Stimulated activated CD4-positive, alpha-beta T cell treated with anti-CD3 and anti-CD28 coated beads, Interleukin-2, amount 100 ng/mL, for 4 hours (primary cell): ENCODE data around the gene DPYSL3.

ENCODE experiments used
- DNase-seq: peaks from one replicate; pipeline ENCODE4 v3.0.0-alpha.2; 2020; ENCODE audit warnings: low read depth

Gene DPYSL3

GRCh38 chr5:147403651-147404640 is 105.9 kb downstream of the DPYSL3 start:
- DNase-seq: no peak

GRCh38 chr5:147400881-147401280 is 109.0 kb downstream of the DPYSL3 start:
- DNase-seq: no peak

- no peak for DNase-seq
Measured at GRCh38 chr5:147400126-147400809, 109.6 kb downstream of the DPYSL3 start.

DNA sequence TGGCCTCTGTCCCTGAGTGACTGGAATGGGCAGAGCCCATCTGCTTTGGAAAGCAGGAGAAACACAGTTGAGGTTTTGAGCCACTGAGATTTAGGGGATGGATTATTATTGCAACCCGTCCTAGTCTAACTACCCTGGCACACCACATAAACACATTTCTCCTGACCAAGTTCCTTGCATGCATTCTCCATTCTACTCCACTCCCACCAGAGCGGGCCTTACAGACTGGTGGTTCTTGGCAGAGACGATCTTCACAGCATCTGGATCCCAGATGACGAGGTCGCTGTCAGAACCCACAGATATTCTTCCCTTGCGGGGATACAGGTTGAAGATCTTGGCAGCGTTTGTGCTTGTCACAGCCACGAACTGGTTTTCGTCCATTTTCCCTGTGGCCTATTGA is 111.0 kb downstream of the DPYSL3 start:
- no peak for DNase-seq

- no peak for DNase-seq
Measured at GRCh38 chr5:147397616-147398015, 112.3 kb downstream of the DPYSL3 start.

GRCh38 chr5:147396070-147396823 is 113.6 kb downstream of the DPYSL3 start:
- DNase-seq: no peak

DNA sequence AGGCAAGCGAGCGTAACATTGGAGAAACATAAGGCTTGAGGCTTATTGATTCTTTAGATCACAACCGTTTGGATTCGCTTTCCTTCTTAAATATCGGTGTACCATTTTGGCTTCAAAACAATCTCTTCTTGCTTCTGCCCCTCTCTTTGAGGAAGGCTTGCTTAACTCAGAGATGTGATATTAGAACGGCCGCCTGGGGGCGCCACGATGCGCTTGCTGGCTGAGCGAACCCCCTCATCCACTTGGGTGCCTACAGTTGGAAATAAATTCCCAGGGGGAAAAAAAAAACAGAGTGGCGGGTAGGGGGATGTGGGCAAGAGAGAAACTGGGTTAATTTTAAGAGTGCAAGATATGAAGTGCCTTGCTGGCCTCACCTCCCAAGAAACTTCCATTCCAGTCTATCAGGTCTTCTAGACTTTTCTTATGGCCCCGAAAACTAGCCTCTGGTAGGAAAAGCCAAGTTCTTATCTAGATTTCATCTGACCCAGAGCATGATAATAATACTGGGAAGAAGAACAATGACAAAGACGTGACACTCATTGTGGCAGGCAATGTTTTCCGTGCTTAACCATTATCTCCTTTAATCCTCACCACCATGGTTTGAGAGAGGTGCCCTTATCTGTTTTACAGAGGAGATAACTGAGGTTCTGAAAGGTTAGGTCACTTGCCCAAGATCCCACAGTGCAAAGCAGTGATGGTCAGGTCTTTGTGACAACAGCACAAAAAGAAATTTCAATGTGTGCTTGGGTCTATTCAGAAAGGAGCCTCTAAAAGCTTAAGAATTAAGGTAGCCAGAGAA is 115.8 kb downstream of the DPYSL3 start:
- DNase-seq: no peak

DNA sequence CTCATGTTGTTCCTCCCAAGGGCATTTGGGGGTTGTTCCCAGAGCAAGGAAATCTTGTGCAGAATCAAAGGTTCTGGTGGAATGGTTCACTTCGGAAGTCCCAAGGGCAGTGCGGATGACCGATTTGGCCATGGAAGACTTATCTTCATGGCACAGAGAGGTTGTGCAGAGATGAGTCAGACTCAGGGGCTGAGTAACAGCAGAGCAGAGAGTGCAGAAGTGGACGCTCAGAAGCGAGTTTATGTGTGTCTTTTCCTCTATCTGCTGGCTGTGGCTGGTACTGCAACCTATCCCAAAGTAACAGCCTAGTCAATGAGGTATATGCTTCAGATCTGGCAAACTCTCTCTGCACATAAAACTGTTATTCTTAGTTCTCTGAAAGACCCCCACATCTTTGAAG is 118.1 kb downstream of the DPYSL3 start:
- no peak for DNase-seq

DNA sequence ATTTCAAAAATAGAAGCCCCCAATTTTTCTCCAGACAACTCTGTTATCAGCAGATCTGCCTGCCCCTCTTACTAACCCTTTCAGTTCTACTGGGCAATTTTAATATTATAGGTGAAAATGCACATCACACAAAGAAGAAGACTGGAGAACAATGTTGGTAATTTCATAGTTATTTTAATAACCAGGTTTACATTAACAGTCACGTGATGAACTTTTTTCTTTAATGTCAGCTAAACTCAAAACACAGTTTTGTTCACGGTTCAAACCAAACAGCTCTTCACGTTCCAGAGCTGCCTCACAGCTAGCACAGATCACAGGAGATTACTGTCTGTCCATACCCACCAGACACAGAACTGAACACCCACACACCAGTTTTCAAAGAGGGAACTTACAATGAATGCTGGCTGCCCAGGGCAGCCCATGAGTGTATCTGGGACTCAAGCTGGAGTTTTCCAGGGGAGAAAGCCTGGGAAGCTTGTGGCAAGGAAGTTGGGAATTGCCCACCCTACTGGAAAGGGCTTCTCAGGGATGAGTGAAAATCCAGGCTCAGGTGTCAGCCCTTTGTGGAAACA is 119.1 kb downstream of the DPYSL3 start:
- no peak for DNase-seq

- no peak for DNase-seq
Measured at GRCh38 chr5:147388184-147389108, 121.4 kb downstream of the DPYSL3 start.

- no peak for DNase-seq
Measured at GRCh38 chr5:147387109-147387508, 122.8 kb downstream of the DPYSL3 start.

DNA sequence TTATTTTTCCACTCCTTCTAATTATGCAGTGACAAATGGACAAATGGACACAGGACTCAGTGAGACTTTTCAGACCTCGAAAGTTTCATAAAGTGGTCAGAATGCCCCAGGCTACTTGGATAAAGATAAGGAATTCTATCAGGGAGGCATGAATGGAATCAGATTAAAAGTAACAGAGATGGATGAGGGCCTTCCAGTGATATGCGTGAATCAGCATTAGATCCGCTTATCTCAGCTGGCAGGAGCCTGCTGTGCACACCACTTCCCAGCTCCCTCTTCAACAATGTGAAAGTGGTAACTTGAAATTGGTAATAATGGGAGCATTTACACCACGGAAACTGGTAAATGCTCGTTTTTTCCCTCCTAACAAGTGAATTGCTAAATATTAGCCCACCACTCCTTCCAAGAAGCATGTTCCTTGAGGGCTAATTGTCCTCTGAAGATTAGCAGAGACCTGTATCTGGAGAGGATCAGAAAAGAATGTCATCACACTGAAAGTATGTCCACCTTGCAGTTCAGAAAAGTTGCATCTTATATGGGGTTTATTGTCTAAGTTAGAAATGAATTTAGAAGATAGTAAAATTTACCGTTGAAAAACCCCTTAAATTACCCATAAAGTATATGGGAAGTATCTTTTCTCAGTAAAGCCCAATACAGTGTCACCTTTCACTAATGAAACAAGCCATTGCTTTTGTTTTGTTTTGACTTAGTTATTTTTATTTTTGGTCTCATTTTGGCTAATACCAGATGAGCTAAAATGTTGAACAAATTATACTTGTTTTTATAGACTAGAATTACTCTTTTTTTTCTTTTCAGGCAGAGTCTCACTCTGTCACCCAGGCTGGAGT is 125.3 kb downstream of the DPYSL3 start:
- no peak for DNase-seq

DNA sequence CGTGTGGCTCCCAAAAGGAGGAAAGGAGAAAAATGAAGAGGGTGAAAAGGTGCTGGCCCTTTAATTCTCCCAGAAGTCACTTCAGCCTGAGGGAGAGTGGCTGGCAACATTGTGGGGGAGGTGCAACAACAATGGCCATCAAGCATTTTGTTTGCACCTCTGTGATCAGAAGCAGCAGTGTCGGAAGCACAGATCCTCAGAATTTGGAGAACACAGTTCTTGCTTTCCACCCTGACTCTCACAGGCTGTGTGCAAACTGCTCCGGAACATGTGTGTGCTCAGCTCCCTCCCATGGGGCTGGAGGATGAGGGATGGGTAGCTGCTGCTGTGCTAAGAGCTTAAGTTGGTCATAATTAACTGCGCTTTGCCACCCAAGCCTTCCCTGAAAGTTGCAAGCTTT is 127.1 kb downstream of the DPYSL3 start:
- DNase-seq: no peak

DNA sequence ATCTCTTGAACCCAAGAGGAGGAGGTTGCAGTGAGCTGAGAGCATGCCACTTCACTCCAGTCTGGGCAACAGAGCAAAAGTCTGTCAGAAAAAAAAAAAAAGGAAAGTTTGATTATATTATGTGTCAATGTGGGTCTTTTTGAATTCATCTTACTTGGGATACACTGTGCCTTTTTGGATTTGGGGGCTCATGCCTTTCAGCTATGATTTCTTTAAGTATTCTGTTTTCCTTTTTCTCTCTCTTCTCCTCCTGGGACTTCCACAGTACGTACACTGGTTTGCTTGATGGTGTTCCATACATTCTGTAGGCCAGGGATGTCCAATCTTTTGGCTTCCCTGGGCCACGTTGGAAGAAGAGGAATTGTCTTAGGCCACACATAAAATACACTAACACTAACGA is 128.3 kb downstream of the DPYSL3 start:
- DNase-seq: no peak

DNA sequence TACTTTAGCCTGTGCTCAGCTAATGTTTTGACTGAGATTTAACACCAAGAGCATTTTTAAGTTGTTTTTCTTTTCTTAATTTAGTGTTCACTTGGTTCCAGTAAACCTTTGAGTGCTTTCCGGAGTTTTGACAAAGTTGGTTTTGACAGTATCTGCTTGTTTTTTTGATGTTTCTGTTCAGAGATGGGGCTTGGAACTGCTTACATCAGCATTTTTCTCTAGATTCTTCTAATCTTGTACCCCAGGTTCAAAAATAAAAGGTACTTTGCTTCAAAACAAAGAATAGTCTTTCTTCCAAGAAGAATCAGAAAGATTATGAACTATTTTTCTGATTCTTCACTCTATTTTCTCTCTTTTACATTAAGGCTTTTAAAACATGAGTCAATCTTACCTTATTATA is 132.2 kb downstream of the DPYSL3 start:
- no peak for DNase-seq

DNA sequence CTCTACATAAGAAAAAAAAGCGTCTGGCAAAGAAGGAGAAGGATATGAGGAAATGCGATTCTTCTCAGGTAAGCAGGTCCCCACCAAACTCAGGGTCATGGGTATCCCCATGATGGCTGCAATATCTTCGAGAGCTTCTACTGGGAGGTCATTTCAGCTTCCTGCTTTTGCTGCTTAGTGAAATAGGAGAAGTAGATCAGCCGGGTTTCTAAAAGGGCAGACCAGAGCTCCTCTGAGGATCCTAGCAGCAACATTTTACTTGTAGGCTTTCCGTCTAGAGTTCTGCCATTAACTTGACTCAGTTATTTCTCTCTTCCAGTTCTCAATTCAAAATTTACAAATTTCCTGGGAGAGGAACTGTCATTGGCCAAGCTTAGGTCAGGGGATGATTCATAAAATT is 134.7 kb downstream of the DPYSL3 start:
- DNase-seq: no peak

GRCh38 chr5:147373328-147373727 is 136.5 kb downstream of the DPYSL3 start:
- DNase-seq: no peak

DNA sequence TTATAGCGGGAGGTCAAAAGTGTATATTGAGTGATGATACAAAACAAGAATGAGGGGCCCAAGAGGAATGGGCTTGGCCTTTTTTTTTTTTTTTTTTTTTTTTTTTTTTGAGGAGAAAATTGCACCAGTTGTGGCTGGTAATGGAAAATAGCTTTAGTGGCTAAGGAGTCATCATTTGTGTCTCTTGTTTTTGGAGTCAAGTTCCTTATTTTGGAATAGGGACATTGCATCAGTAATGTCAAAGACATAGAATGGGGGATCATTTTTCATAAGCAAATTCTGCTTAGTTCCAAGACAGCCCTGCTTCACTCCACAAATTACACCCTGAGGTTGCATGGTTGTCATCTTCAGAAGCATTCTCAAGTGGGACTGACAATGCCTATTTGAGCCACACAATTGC is 137.7 kb downstream of the DPYSL3 start:
- no peak for DNase-seq

GRCh38 chr5:147371290-147371689 is 138.6 kb downstream of the DPYSL3 start:
- no peak for DNase-seq
